DND-41 (cell line): ENCODE results near the gene PHOSPHO2.

Source experiments
- ATAC-seq: fragments of 200-7000 bp; cut with Tn5 transposase; 3 replicates; pipeline ENCODE4 v1.9.1; 2021; ENCODE audit warnings: low read depth; ENCODE audit not compliant: insufficient read depth
- DNase-seq: peaks from one replicate; pipeline ENCODE4 v3.0.0-alpha.2; 2020
- H2AFZ ChIP-seq: 2 replicates; pipeline ENCODE4 v1.6.0; 2012; ENCODE audit warnings: low read depth, low read length
- H3K27ac ChIP-seq: 2 replicates; pipeline ENCODE4 v1.5.1; 2012; ENCODE audit warnings: low read length, inconsistent platforms
- H3K27me3 ChIP-seq: fragments of 200-600 bp; sonication (generic); 2 replicates; pipeline ENCODE4 v1.6.0; 2012; ENCODE audit warnings: low read length, mild to moderate bottlenecking, inconsistent platforms; ENCODE audit not compliant: insufficient read depth, poor library complexity
- H3K36me3 ChIP-seq: 2 replicates; pipeline ENCODE4 v1.5.1; 2012; ENCODE audit warnings: low read length, inconsistent platforms; ENCODE audit not compliant: insufficient read depth
- H3K4me1 ChIP-seq: 2 replicates; pipeline ENCODE4 v1.5.1; 2012; ENCODE audit warnings: mild to moderate bottlenecking, low read length; ENCODE audit not compliant: insufficient read depth
- H3K4me2 ChIP-seq: 2 replicates; pipeline ENCODE4 v1.6.0; 2012; ENCODE audit warnings: mild to moderate bottlenecking, moderate library complexity, low read length, inconsistent platforms; ENCODE audit not compliant: insufficient read depth
- H3K4me3 ChIP-seq, 2 experiments: fragments of 200-600 bp in 1 of 2; shearing (Covaris generic) in 1 of 2; 2 replicates each; pipeline ENCODE4 v1.5.1; 2012 to 2016; ENCODE audit warnings: inconsistent platforms in 2 of 2, low read length in 2 of 2, mild to moderate bottlenecking in 2 of 2, low read depth in 1 of 2, moderate library complexity in 1 of 2
- H3K79me2 ChIP-seq: 2 replicates; pipeline ENCODE4 v1.6.0; 2012; ENCODE audit warnings: low read length, inconsistent platforms; ENCODE audit not compliant: insufficient read depth
- H3K9ac ChIP-seq: 2 replicates; pipeline ENCODE4 v1.6.0; 2012; ENCODE audit warnings: low read depth, mild to moderate bottlenecking, inconsistent platforms, low read length, moderate library complexity
- H3K9me3 ChIP-seq: 2 replicates; pipeline ENCODE4 v1.5.1; 2012; ENCODE audit warnings: low read length, moderate library complexity, mild to moderate bottlenecking, inconsistent platforms; ENCODE audit not compliant: insufficient read depth, severe bottlenecking
- H4K20me1 ChIP-seq: 2 replicates; pipeline ENCODE4 v1.6.0; 2012; ENCODE audit warnings: low read length; ENCODE audit not compliant: insufficient read depth
- EZH2 ChIP-seq: IDR thresholded peaks from 3 replicates; pipeline ENCODE4 v1.6.1; 2012; ENCODE audit warnings: borderline replicate concordance, low read depth, mild to moderate bottlenecking, moderate library complexity, low read length, inconsistent platforms; ENCODE audit not compliant: severe bottlenecking
- TF ChIP-seq, protein P1 (sequence below): IDR thresholded peaks from 2 replicates; pipeline ENCODE4 v1.5.1; 2012; ENCODE audit warnings: borderline replicate concordance, low read length, moderate library complexity, mild to moderate bottlenecking; ENCODE audit not compliant: poor library complexity, severe bottlenecking; ENCODE audit errors: extremely low read depth

Gene PHOSPHO2

DNA sequence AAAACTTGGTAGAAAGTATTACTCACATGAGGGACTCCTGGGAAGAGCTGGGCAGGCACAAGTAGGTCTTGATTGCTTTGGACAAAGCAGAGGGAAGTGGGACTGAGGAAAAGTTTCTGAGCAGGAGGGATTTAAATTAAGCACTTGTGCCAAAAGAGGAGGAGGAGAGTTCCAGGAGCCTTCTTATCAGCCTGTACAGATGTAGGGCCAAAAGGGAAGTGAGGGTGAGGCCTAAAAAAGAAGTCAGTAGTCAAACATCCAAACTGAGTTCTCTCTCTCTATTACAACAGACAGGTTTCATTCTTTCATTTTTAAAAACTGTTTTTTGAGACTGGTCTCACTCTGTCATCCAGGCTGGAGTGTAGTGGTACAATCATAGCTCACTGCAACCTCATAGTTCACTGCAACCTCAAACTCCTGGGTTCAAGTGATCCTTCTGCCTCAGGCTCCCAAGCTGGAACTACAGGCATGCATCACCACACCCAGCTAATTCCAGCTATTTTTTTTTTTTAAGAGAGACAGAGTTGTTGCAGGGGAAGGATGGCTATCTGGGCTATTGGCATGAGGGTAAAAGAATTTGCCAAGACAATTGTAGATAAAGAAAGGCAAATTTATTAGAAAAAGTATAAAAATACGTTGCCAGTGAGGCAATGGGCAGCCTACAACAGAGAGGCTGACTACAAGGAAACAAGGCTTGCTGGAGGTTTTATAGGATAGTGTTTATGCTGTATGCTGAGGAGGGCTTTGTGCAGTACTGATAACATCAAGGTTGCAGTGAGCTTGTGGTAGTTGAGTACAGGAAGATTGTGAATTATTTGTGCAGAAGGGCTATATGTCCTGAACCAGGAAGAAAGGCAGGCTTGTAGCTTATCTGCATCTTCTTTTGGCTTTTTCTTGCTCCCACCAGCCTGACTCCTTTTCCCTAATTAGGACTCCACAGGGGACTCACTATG, 29.0 kb upstream of the PHOSPHO2 start:
- TF ChIP-seq, protein P1, sequence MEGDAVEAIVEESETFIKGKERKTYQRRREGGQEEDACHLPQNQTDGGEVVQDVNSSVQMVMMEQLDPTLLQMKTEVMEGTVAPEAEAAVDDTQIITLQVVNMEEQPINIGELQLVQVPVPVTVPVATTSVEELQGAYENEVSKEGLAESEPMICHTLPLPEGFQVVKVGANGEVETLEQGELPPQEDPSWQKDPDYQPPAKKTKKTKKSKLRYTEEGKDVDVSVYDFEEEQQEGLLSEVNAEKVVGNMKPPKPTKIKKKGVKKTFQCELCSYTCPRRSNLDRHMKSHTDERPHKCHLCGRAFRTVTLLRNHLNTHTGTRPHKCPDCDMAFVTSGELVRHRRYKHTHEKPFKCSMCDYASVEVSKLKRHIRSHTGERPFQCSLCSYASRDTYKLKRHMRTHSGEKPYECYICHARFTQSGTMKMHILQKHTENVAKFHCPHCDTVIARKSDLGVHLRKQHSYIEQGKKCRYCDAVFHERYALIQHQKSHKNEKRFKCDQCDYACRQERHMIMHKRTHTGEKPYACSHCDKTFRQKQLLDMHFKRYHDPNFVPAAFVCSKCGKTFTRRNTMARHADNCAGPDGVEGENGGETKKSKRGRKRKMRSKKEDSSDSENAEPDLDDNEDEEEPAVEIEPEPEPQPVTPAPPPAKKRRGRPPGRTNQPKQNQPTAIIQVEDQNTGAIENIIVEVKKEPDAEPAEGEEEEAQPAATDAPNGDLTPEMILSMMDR: no peak
- no peak for TF ChIP-seq EZH2
- H3K4me1 ChIP-seq: no peaks in the 10 kb centered on the region
- ATAC-seq: peak; percentile 33; the same call in 1 of the 3 replicates
- no peak overlapping the region for H2AFZ ChIP-seq
- H3K79me2 ChIP-seq: no peaks in the 10 kb centered on the region
- no peak overlapping the region for H3K27ac ChIP-seq
- H3K36me3 ChIP-seq: no peaks in the 10 kb centered on the region
- no peak for DNase-seq
- H4K20me1 ChIP-seq: no peaks in the 10 kb centered on the region
- no peak overlapping the region for H3K4me3 ChIP-seq
- no peaks in the 10 kb centered on the region for H3K9me3 ChIP-seq
- no peaks in the 10 kb centered on the region for H3K27me3 ChIP-seq
- H3K9ac ChIP-seq: no peak overlapping the region
- no peak overlapping the region for H3K4me2 ChIP-seq

DNA sequence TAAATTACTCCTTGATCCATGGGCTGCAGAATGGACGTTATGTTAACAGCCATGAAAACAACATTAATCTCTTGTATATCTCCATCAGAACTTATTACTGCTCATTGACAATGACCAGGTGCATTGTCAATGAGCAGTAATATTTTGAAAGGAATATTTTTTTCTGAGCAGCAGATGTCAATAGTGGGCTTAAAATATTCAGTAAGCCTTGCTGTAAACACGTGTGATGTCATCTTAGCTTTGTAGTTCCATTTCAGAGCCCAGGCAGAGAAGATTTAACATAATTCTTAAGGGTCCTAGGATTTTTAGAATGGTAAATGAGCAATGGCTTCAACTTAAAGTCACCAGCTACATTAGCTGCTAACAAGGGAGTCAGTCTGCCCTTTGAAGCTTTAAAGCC, 26.7 kb upstream of the PHOSPHO2 start:
- Histone ChIP-seq H4K20me1 (no peaks in the 10 kb centered on the region), H3K79me2 (no peaks in the 10 kb centered on the region), H3K9me3 (no peaks in the 10 kb centered on the region), H3K27ac (no peak overlapping the region), H3K27me3 (no peaks in the 10 kb centered on the region), H3K36me3 (no peaks in the 10 kb centered on the region), H3K4me1 (no peaks in the 10 kb centered on the region), H3K4me3 (no peak overlapping the region), H2AFZ (no peak overlapping the region), H3K4me2 (no peak overlapping the region), H3K9ac (no peak overlapping the region)
- DNase-seq: no peak
- TF ChIP-seq, protein P1: no peak
- no peak for TF ChIP-seq EZH2
- no peak for ATAC-seq

DNA sequence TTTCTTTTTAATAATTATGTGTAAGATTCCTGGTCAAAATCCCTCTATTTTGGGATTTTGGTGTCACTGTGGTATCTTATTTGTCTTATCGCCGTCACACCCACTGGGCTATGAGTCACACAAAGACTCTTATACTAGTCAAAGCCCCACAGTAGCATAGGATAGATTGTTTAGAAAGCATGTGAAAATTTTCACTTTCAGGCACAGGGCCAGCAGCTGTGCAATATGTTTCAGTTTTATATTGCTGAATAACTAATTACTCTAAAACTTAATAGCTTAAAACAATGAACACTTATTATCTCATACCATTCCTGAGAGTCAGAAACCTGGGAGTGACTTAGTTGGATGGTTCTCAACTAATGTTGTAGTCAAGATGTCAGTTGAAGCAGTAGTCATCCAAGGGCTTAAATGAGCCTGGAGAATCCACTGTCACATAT, 24.0 kb upstream of the PHOSPHO2 start:
- TF ChIP-seq EZH2: no peak
- TF ChIP-seq, protein P1: no peak
- no peaks in the 10 kb centered on the region for H4K20me1 ChIP-seq
- H3K36me3 ChIP-seq: no peaks in the 10 kb centered on the region
- no peak overlapping the region for H2AFZ ChIP-seq
- no peaks in the 10 kb centered on the region for H3K79me2 ChIP-seq
- DNase-seq: no peak
- no peak overlapping the region for H3K4me2 ChIP-seq
- H3K27ac ChIP-seq: no peak overlapping the region
- H3K4me1 ChIP-seq: no peaks in the 10 kb centered on the region
- H3K9ac ChIP-seq: no peak overlapping the region
- ATAC-seq: no peak
- no peaks in the 10 kb centered on the region for H3K9me3 ChIP-seq
- H3K4me3 ChIP-seq: no peak overlapping the region
- peaks cover under 1% of the 10 kb centered on the region for H3K27me3 ChIP-seq
